HG03457 (cell line): Measurements from ENCODE around the gene NPL.

Experiments
- ATAC-seq: cut with Tn5 transposase; IDR thresholded peaks from one replicate; pipeline ENCODE4 v1.9.1; 2021; ENCODE audit warnings: moderate number of reproducible peaks; ENCODE audit not compliant: unreplicated experiment

Gene NPL

GRCh38 chr1:182811975-182812722 lies 22.6 kb downstream of the NPL start:
- ATAC-seq = no peak

GRCh38 chr1:182816863-182817262 lies 27.3 kb downstream of the NPL start:
- no peak for ATAC-seq

DNA sequence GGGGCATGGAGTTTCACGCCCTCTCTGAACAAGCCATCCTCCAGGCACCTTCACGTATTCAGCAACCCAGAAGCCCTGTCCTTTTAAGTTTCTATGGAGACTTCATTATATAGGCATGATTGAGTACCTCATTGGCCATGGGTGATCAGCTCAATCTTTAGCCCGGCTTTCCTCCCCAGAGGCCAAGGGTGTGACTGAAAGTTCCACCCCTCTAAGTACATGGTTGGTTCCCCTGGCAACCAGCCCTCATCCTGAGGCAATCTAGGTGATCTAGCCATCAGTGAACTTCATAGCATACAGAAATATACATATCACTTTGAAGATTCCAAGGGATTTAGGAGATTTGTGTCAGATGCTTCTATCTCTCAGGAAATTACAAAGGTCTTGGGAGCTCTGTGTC lies 28.2 kb downstream of the NPL start:
- ATAC-seq = no peak

DNA sequence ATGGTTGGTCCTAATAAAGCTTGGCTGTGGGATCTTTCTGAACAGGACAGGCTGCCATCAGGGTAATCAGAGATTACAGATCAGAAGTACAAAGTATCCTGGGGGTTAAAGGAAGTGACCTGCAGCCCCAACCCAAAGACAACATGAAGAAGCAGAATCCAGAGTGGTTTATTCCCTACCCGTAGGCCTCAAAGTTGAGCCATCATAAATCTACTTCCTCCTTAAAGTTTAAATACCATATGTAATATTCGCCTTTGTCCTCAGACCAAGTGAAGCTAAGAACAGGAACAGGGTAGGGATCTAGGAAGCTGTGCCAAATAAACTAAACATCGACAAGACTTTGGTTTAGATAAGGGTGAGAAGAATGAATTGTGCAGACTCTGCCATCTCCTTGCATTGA lies 33.6 kb downstream of the NPL start:
- ATAC-seq = no peak

DNA sequence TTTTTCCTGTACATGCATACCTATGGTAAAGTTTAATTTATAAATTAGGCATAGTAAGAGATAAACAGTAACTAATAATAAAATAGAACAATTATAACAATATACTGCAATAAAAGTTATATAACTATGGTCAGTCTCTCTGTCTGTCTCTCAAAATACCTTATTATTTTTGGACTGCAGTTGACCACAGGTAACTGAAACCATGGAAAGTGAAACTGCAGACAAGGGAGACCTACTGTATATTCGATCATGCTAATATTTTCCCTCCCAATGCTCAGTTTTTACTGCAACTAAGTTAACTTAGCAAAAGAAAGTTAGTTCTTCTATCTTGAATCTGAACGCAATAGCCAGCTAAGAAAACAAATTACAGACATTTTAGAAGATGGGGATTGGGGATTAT lies 37.3 kb downstream of the NPL start:
- no peak for ATAC-seq

DNA sequence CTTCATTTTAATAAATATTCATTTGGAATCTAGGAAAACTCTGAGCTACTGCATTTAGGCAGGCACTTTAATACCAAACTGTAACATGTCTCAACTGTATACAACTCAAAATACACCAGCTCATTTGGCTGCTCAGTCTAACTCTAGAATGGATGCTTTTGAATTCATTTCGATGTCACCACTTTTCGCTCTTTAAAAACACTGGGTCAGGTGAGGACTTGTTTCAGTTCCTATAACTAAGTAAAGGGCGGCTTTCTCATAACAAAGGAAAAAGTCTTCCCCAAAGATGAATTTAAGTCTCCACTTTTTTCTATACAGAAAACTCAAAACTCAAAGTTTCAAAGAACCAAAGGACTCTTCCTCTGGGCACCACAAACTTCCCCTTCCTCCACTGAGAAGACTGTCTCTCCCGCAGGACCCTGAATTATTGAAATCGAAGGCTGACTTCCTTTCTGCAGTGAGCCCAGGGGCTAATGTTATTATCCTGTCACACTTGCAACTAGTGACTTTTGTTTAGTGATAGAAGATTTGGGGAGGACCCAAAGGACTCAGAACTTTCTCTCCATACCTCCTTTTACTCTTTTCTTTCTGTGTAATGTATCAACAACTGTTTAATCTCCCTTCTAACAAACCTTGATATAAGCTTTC lies 39.8 kb downstream of the NPL start:
- ATAC-seq = no peak

GRCh38 chr1:182833271-182833670 lies 43.7 kb downstream of the NPL start:
- no peak for ATAC-seq

- ATAC-seq = no peak
These were observed 44.8 kb downstream of the NPL start for GRCh38 chr1:182834326-182834725.

DNA sequence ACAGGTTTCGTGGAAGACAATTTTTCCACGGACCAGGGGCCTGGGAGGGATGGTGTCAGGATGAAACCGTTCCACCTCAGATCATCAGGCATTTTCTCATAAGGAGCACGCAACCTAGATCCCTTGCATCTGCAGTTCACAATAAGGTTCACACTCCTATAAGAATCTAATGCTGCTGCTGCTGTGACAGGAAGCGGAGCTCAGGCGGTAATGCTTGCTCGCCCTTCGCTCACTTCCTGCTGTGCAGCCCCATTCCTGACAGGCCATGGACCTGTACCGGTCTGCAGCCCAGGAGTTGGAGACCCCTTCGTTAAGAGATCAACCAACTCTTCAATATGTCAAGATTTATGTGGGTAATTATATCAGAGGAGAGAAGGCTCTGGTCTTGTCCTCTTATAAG lies 46.2 kb downstream of the NPL start:
- no peak for ATAC-seq

DNA sequence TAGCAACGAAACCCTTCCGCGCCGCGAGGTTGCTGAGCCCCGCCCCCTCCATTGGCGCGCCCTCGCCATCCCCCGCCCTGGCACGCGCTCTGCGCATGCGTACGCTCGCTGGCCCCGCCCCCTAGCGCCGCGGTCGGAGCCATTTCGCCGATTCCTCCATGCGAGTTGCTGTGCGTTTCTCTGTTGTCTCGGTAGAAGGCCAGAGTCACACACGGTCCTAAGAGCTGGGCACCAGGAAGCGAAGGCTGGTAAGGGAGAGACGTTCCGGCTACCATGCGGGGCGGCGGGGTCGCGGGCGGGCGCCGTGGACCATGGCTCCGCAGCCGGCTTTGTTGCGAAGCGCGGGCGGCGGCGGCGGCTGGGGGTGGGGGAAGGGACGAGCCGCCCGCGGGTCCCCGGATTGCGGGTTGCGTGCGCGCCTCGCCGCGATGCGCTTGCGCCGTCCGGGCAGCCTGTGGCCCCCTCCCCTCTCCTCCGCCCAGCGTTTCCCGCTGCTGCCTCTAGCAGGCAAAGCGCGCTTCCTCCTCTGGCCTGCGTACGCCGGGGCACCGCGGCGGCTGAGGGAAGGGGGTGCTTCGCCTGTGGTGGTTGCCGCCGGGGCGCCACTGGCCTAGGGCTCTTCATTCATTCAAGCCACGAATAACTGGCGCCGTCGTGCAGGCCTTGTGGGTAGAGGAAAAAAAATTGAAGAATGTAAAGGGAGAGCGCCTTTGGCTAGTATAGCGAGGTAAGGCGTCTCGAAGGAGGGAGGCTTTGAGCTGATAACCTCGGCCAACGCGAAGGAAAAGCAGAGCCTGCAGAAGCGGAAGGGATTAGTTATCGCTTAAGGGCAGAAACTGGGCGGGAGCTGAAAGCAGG lies 49.9 kb downstream of the NPL start, which contains the start of gene DHX9:
Gene DHX9, plus strand, starts transcription at position 139 of the 858 bp plus-strand sequence. CDS start 3,220 bp downstream, outside the sequence.
- peak; percentile 77 for ATAC-seq

- no peak for ATAC-seq
These were observed 51.9 kb downstream of the NPL start for GRCh38 chr1:182841368-182841988.

DNA sequence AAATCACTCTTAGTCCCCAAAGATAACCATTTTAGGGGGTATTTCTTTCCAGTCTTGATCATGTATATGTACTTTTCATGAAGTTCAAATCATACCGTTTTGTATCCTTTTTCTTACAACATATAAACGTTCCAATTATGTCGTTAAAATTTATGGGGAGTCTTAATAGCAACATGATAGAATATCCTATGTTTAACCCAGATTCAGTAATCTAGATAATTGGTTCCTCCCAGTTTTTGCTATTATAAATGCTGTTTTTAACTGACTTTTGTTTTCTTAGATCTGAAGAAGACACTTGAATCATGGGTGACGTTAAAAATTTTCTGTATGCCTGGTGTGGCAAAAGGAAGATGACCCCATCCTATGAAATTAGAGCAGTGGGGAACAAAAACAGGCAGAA lies 52.7 kb downstream of the NPL start:
- no peak for ATAC-seq

DNA sequence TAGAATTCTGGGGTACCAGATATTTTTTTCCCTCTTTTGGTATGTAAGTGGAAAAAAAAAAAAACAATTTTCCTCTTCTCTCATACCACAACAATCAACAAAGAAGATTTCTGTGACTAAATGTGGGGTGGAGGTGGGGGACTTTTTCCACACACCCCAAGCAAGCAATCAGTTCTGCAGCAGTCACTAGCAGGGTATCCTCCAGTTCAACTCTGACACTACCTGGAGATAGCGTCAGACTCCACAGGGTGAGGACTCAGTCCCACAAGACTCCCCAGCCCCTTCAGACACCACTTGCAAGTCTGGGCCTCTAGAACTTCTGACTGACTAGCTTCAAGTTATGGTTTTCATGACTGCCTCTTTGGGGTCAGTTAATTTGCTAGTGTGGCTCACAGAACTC lies 55.8 kb downstream of the NPL start:
- ATAC-seq = no peak

GRCh38 chr1:182845894-182846293 lies 56.3 kb downstream of the NPL start:
- ATAC-seq = no peak

DNA sequence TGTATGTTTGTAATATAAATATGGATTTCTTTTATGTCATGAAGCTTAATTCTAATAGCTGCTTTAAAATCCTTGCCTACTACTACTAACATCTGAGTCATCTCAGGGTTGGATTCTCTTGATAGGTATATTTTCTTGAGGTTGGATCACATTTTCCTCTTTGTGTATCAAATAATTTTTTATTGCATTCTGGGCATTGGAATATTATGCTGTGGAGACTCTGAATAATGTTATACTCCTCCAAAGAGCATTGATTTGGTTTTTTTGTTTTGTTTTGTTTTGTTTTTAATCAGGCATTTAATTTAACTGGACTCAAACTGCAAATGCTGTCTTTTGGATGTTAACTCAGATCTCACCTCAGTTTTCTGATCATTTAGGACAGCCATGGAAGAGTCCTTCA lies 57.5 kb downstream of the NPL start:
- ATAC-seq = no peak

- no peak for ATAC-seq
These were observed 59.2 kb downstream of the NPL start for GRCh38 chr1:182848736-182849135.

DNA sequence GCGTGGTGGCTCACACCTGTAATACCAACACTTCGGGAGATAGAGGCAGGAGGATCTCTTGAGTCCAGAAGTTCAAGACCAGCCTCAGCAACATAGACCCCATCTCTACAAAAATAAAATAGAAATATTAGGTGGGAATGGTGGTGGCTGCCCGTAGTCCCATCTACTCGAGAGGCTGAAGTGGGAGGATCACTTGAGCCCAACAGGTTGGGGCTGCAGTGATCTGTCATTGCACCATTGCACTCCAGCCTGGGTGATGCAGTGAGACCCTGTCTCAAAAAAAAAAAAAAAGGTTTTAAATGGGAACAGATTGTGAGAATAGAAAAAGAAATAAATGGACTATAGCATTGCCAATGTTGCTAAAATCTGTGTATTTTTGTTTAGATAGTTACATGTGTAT lies 60.7 kb downstream of the NPL start:
- ATAC-seq = no peak

- ATAC-seq = no peak
These were observed 62.3 kb downstream of the NPL start for GRCh38 chr1:182851825-182852224.

- ATAC-seq = no peak
These were observed 66.3 kb downstream of the NPL start for GRCh38 chr1:182855911-182856310.

DNA sequence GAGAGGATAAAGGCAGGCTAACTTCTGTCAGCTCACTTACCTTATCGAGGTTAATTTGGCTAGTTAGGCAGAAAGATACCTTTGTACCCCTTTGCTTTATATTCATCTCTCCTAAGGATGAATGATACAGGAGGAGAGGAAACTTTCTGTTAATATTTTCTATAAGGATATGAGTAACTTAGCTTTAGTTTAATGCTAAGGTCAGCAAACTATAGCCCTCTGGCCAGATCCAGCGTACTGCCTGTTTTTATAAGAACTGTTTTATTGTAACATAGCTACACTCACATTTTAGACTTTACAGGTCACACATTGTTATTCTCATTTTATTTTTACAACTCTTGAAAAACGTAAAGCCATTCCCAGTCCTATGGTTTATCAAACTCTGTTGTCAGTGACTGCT lies 67.6 kb downstream of the NPL start:
- ATAC-seq = no peak

GRCh38 chr1:182860658-182861057 lies 71.1 kb downstream of the NPL start:
- ATAC-seq = no peak
